Pancreas (tissue), 10 donors: ENCODE data around the gene RHBDL3. TPM values are rescaled to one million over a fixed set of nuclear protein-coding genes. Genes with fewer than 3 reads are reported as not detected.

ENCODE experiments used
- ATAC-seq, 4 donors: fragments of 200-7000 bp; cut with Tn5 transposase; one replicate each; pipeline versions ENCODE4 v1.8.0 to v1.9.1; 2020; ENCODE audit warnings: mild to moderate bottlenecking in 4 of 4, moderate library complexity in 4 of 4
- DNase-seq, 6 donors: peaks; one replicate each; pipeline ENCODE4 v3.0.0-alpha.2; 2020
- FAIRE-seq: peaks from 2 replicates; lab custom pipeline; 2012; peaks lifted over from hg19 to GRCh38; lab: Jason Lieb, UNC
- H3K27ac ChIP-seq, 4 donors: fragments of 200-600 bp; sonication (generic); 1 replicate in 3 of 4; 2 replicates in 1 of 4; pipeline versions ENCODE4 v1.5.0 to v1.8.0; 2020
- H3K27me3 ChIP-seq, 4 donors: fragments of 200-600 bp; one replicate each; pipeline ENCODE4 v1.8.0; 2021
- H3K36me3 ChIP-seq, 3 donors: fragments of 200-600 bp; sonication (generic) in 1 of 3; one replicate each; pipeline versions ENCODE4 v1.5.0 to v1.8.0; 2020 to 2021
- H3K4me1 ChIP-seq, 3 donors: fragments of 200-600 bp; one replicate each; pipeline ENCODE4 v1.8.0; 2021
- H3K4me3 ChIP-seq, 4 donors: fragments of 200-600 bp; sonication (generic) in 2 of 4; one replicate each; pipeline versions ENCODE4 v1.5.0 to v1.8.0; 2020 to 2021
- H3K9me3 ChIP-seq, 4 donors: fragments of 200-600 bp; one replicate each; pipeline ENCODE4 v1.8.0; 2021
- CTCF ChIP-seq, 4 donors: fragments of 200-600 bp; sonication (generic) in 3 of 4; IDR thresholded peaks; one replicate each; pipeline versions ENCODE4 v1.5.0 to v1.8.0; 2021; ENCODE audit warnings: antibody characterized with exemption in 4 of 4
- WGBS, 2 donors: extraction: QIAGEN DNeasy Blood & Tissue Kit; methylation state at CpG; one replicate each; pipeline ENCODE4 v1.1.7; 2013; 5-methylcytosine and 5-hydroxymethylcytosine counted together
- intact Hi-C, 3 donors: fragments of 100-400 bp; cut with DNase I; formaldehyde crosslinking; loops; one replicate each; pipeline versions ENCODE4 v1.11.1 to v1.14.2; 2022
- polyA plus RNA-seq, 2 donors: library from polyadenylated mRNA; stranded (reverse); fragments of 200-250 nt; gene quantifications; one replicate each; pipeline ENCODE4 v1.2.3, GENCODE V29; 2013
- total RNA-seq, 6 donors: library from RNA; stranded (reverse); fragmentation: NEBNext Ultra II Directional in 4 of 6; extraction: Animal tissue kit (Norgen Biotek cat#: 25700) in 4 of 6; gene quantifications; one replicate each; pipeline versions ENCODE4 v1.2.1 to v1.2.4, GENCODE V29; 2021 to 2023
- donor health status: healthy with polysubstance abuse.
- donor health status: DM: no; HTN: no; CAD: no; lungs with moderate emphysema.
- donor health status: DM: no; HTN: no; CAD: no.
- donor health status: control.
- donor health status: control.
- donor health status: Bipolar disorder and iron deficiency.
- donor health status: DM: yes; HTN: yes; CAD: no.
- donor health status: DM: no; HTN: no; CAD: no.
- donor health status: DM: no; HTN: no; CAD: no.
- donor health status: DM: yes; HTN: yes; CAD: no.

The RHBDL3 gene
- total and polyA plus RNA-seq, 8 donors: 0.12 to 1.8 (median 0.47) TPM

- H3K4me3 ChIP-seq: no peak overlapping the region
- H3K9me3 ChIP-seq: no peaks in the 10 kb centered on the region
- intact Hi-C loops: no loop called here
- no peaks in the 10 kb centered on the region for H3K36me3 ChIP-seq
- no peak for TF ChIP-seq CTCF (IDR thresholded peaks at IDR 0.05)
- H3K4me1 ChIP-seq: no peaks in the 10 kb centered on the region
- H3K27ac ChIP-seq: no peak overlapping the region
- FAIRE-seq (no peak), ATAC-seq (no peak), DNase-seq (no peak)
- 75 to 79% methylated on average over 9 of the region's 9 CpGs for WGBS, 2 donors
- no peaks in the 10 kb centered on the region for H3K27me3 ChIP-seq
Measured at GRCh38 chr17:32285746-32286517, 20.3 kb downstream of the RHBDL3 start.

GRCh38 chr17:32286518-32286900, 20.9 kb downstream of the RHBDL3 start:
- WGBS, 2 donors: 81 to 91% methylated on average over 5 of the region's 5 CpGs
- FAIRE-seq (no peak), ATAC-seq (no peak), DNase-seq (no peak)
- Histone ChIP-seq H3K27me3 (no peaks in the 10 kb centered on the region), H3K4me3 (no peak overlapping the region), H3K27ac (no peak overlapping the region), H3K36me3 (no peaks in the 10 kb centered on the region), H3K9me3 (no peaks in the 10 kb centered on the region), H3K4me1 (no peaks in the 10 kb centered on the region)
- no peak for TF ChIP-seq CTCF (IDR thresholded peaks at IDR 0.05)
- intact Hi-C loops: no loop called here

- Histone ChIP-seq H3K36me3 (no peaks in the 10 kb centered on the region), H3K9me3 (no peaks in the 10 kb centered on the region), H3K27me3 (no peaks in the 10 kb centered on the region), H3K4me1 (no peaks in the 10 kb centered on the region), H3K4me3 (no peak overlapping the region), H3K27ac (no peak overlapping the region)
- FAIRE-seq: no peak
- WGBS, 2 donors: 86 to 89% methylated on average over 10 of the region's 10 CpGs
- intact Hi-C loops: no loop called here
- ATAC-seq: no peak
- no peak for DNase-seq
- TF ChIP-seq CTCF (IDR thresholded peaks at IDR 0.05): no peak
Measured at GRCh38 chr17:32287804-32288511, 22.3 kb downstream of the RHBDL3 start.

- WGBS, 2 donors: 87 to 91% methylated on average over 11 of the region's 11 CpGs
- DNase-seq (no peak), FAIRE-seq (no peak), ATAC-seq (no peak)
- no peak for TF ChIP-seq CTCF (IDR thresholded peaks at IDR 0.05)
- Histone ChIP-seq H3K4me3 (no peak overlapping the region), H3K9me3 (no peaks in the 10 kb centered on the region), H3K36me3 (no peaks in the 10 kb centered on the region), H3K27me3 (no peaks in the 10 kb centered on the region), H3K4me1 (no peaks in the 10 kb centered on the region), H3K27ac (no peak overlapping the region)
- intact Hi-C loops: no loop called here
Measured at GRCh38 chr17:32288615-32289014, 23.0 kb downstream of the RHBDL3 start.
